Activated T-cell treated with anti-CD3 and anti-CD28 coated beads, Interleukin-2, amount 50 U/mL, for 1 hour (primary cell): ENCODE data around the gene GRIK4.

Source experiments
- DNase-seq: peaks from one replicate; pipeline ENCODE4 v3.0.0-alpha.2; 2020

The GRIK4 gene

GRCh38 chr11:120510406-120511115 lies 987 bp upstream of the GRIK4 start:
- no peak for DNase-seq

GRCh38 chr11:120511820-120512738 lies 531 bp downstream of the GRIK4 start:
- DNase-seq = no peak

- DNase-seq = no peak
Observed at GRCh38 chr11:120512739-120513435, 1.3 kb downstream of the GRIK4 start.

- no peak for DNase-seq
Observed at GRCh38 chr11:120513436-120514315, 2.1 kb downstream of the GRIK4 start.

- DNase-seq = no peak
Observed at GRCh38 chr11:120514541-120515121, 3.1 kb downstream of the GRIK4 start.

GRCh38 chr11:120515186-120515723 lies 3.7 kb downstream of the GRIK4 start:
- no peak for DNase-seq

DNA sequence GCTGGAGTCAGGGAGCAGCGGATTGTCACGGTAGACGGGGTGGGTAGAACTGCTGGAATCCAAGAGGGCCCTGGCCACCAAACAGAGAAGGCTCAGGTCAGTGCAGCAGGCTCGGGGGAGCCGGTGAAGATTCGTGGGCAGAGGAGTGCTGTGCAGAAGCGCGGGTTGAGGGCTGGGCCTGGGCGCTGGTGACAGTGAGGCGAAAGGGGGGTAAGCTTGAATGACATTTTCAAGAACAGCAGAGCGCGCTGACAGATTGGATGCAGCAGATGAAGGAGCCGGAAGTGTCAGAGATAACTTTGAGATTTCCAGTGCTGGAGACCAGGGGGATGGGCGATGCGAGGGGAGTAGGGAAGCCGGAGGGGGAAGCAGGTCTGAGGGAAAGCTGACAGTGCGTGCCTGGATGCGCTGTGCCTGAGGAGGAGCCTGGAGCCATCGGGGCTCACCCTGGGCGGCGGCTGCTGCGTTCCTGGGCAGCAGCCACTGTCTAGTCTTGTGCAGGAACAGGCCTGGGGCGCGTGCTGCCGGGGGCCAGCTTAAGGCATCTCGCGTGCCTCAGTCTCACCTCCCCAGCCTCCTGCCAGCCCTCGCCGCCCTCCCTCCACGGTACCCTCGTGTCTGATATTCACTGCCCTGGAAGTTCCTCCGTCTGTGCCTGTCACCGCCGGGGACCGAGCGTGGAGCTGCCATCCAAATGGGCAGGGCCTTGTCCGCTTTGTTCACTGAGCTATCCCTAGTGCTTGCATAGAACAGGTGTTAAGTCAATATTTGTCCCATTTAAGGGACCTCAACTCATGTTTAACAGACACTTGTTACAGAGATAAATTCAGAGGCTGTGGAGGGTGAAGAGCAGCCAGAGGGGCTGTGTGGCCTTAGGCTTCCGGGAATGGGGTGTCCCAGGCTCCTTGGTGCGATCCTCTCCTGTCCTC lies 5.2 kb downstream of the GRIK4 start:
- no peak for DNase-seq

DNA sequence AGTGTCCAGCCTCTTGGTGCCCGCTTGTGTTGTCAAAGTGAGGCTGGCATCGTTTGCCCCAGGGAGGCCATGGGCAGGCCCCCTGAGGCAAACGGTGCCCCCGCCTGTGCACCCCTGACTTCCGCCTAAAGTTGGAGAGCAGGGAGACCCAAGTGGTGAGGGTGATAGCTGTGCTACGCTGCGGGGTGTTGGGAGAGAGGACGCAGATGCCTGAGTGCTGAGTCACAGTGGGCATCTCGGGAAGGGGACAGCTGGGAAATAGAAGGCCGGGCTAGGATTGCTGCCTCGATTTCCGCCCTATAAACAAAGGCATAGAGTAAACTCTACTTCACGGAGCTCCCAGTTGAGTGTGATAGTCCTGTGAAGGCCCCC lies 5.8 kb downstream of the GRIK4 start:
- no peak for DNase-seq

- no peak for DNase-seq
Observed at GRCh38 chr11:120517801-120518291, 6.3 kb downstream of the GRIK4 start.

- DNase-seq = no peak
Observed at GRCh38 chr11:120518356-120518755, 6.8 kb downstream of the GRIK4 start.

- DNase-seq = no peak
Observed at GRCh38 chr11:120519474-120519873, 7.9 kb downstream of the GRIK4 start.

GRCh38 chr11:120520091-120520822 lies 8.7 kb downstream of the GRIK4 start:
- no peak for DNase-seq

DNA sequence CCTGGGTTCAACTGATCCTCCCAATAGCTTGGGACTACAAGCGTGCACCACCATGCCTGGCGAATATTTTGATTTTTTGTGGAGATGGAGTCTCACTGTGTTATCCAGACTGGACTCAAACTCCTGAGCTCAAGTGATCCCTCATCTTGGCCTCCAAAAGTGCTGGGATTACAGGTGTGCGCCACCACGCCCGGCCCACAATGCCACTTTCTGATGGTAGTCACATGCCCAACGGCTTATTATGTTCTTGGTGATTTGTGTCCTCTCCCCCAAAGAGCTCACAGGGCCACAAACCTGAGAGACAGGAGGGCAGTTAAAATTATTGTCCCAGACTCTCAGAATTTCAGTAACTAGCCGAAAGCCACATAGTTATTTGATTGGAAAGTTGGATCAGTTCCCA lies 9.6 kb downstream of the GRIK4 start:
- no peak for DNase-seq

DNA sequence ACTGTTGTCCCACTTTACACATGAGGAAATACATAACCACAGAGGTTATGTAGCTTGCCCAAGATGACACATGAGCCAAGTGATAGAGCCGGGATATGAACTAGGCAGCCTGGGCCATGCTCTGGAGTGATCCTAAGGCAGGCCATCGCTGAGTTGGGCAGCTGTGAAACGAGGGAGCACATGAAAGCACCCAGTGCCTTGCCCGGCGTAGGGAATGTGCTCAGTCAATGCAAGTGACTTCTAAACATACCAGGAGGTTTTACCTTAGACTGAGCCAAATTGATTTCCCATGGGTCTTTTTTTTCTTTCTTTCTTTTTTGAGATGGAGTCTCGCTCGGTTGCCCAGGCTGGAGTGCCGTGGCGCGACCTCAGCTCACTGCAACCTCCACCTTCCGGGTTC lies 10.5 kb downstream of the GRIK4 start:
- DNase-seq = no peak

- no peak for DNase-seq
Observed at GRCh38 chr11:120522736-120523135, 11.2 kb downstream of the GRIK4 start.

DNA sequence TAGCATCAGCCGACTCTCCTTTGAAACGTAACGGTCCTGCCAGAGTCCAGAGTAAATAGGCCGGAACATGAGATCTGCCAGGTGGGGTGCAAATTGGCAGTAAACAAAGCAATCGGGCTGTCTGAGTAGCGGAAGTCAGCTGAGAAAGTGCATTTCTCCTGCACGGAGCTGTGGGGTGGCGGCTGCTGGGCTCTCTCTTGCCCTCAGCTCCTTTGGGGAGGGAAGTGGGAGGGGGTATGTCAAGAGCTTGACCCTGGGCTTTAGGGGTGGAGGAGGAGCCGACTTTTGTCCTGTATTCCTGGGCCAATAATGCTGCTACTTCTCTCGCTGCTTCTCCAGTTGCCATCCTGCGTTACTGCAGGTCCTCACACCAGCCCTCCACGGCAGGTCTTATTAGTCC lies 11.6 kb downstream of the GRIK4 start:
- no peak for DNase-seq

DNA sequence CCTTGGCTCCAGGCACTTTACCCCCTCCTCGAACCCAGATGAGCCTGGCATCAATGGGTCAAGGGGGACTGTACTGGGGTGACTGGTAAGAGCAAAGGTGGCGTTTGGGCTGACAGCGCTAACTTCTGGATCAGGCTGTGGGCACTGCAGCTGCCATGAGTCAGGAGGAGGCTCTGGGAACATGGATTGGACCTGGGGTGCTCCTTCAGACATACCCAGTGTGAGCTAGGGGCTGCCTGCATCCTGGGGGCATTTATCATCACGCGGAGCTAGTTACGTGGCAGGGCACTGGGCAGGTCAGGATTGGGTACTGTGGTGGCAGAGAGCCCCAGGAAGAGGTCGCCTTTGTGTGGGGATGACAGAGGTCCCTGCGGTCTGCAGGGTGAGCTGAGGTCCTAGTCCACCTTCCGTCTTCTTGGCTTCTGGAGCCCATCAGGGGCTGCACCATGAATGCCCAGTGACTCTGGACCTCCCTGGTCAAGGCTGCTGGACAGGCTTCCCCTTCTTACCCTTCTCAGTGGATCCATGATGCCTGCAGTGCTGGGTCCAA lies 13.1 kb downstream of the GRIK4 start:
- no peak for DNase-seq

- no peak for DNase-seq
Observed at GRCh38 chr11:120525261-120526171, 14.0 kb downstream of the GRIK4 start.
